NCI-H526 (cell line): ENCODE measurements around the gene TCF7L1.

Experiments used
- DNase-seq, 2 experiments: peaks; one replicate each; lab custom pipeline; 2025; lab: John Stamatoyannopoulos, UW

Gene TCF7L1

GRCh38 chr2:85230679-85231467 is 97.7 kb downstream of the TCF7L1 start:
- DNase-seq: peak in 1 of 2 experiments; percentile 14

GRCh38 chr2:85231468-85231805 is 98.2 kb downstream of the TCF7L1 start:
- no peak for DNase-seq

DNA sequence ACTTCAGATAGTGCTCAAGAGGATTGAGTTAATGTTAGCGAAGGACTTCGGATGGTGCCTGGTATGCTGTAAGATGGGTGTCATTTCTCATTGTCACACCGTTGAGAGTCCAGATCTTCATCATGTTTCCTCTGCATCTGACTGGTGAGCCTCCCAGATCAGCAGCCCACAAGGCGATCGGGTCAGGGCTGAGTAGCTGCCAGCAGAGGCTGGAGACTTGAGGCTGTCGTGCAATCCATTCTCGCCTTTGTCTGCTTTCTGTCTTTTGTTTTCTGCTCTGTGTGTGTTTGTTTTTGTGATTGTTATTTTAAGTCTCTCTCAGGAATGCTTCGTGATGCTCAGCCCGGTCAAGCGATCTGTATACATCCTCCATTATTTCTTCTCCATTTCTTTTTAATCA is 98.8 kb downstream of the TCF7L1 start:
- DNase-seq: no peak

- no peak for DNase-seq
Measured at GRCh38 chr2:85234868-85235267, 101.7 kb downstream of the TCF7L1 start.

DNA sequence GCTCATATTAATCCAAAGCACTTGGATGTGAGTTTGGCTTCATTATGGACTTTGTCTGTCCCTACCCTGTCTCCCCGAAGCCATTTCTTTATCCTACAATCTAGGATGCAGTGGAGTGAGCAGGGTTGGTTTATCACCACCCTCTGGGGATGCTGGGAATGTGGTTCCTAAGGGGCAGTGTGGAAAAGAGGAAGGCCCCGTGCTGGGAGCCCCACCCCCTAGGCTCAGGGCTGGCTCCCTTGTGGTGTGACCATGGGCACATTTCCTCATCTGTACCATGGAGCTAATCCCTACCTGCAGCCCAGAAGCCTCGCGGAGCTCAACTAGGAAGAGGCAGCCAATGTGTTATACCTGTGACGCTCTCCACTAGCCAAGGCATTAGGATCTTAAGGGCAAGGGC is 102.1 kb downstream of the TCF7L1 start:
- no peak for DNase-seq

- DNase-seq: no peak
Measured at GRCh38 chr2:85236084-85236483, 102.9 kb downstream of the TCF7L1 start.

DNA sequence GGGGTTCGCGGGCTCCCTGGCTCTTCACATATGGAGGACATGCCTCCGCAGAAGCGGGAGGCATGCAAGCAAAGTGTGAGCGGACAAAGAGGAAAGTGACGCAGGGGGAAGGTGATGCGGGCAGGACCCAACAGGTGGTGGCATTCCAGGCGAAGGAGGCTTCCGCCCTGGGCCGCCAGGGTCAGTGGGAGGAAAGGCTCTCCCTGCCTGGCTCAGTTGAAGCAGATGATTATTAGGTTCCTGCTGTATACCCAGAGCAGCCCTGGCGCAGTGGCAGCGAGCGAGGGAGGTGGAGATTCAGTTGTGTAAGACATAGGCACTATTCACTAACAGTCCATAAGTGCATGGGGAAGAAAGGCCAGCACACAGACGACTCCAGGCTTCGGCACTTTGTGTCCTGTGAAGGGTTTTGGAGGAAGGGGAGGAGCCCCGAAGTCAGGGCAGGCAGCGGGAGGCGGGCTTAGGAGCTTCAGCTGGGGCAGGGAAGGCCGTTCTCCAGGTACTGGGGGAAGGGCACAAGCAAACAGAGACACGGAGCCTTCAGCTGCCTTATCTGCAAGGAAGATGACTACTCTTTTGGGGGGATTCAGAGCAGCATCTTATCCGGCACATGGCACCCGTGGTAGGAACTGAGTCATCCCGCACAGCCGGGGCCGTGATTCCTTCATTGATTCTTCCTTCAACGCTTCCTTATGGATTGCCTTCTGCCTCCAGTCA is 104.8 kb downstream of the TCF7L1 start:
- DNase-seq: no peak

DNA sequence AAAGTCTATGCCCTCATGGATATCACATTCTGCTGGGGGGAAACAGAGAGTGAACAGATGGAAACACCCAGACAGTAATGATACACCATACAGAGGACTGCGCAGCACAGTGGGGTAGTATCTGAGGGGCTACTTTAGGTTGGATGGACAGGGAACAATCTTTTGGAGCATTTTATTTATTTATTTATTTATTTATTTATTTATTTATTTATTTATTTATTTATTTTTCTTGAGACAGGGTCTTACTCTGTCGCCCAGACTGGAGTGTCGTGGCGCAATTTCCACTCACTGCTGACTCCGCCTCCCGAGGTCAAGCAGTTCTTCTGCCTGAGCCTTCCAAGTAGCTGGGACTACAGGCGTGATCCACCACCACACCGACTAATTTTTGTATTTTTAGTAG is 105.4 kb downstream of the TCF7L1 start:
- DNase-seq: no peak

- no peak for DNase-seq
Measured at GRCh38 chr2:85239102-85239501, 105.9 kb downstream of the TCF7L1 start.

GRCh38 chr2:85240055-85240454 is 106.9 kb downstream of the TCF7L1 start:
- no peak for DNase-seq

- DNase-seq: no peak
Measured at GRCh38 chr2:85242321-85242720, 109.1 kb downstream of the TCF7L1 start.

- DNase-seq: peak in 1 of 2 experiments; percentile 34
Measured at GRCh38 chr2:85243101-85244072, 110.2 kb downstream of the TCF7L1 start.

- DNase-seq: no peak
Measured at GRCh38 chr2:85244828-85245227, 111.6 kb downstream of the TCF7L1 start.

DNA sequence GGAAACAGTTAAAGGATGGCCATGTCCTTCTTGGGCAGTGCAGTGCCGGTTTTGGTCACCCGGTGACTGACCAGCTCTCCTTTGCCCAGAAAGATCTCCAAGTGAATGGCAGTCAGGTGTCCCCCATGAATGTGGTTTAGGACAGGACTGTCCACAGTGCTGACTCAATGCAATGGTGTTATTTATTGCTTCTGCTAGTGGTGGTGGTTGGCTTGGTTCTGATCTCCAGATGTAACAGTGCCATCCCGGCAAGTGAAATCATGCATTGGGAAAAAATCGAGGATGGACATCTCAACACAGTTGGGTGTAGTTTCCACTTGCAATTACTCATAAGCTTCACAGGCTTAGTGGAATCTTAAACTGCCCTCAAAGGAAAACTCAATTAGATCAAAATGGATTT is 112.7 kb downstream of the TCF7L1 start:
- DNase-seq: no peak

- DNase-seq: no peak
Measured at GRCh38 chr2:85246348-85246747, 113.2 kb downstream of the TCF7L1 start.

DNA sequence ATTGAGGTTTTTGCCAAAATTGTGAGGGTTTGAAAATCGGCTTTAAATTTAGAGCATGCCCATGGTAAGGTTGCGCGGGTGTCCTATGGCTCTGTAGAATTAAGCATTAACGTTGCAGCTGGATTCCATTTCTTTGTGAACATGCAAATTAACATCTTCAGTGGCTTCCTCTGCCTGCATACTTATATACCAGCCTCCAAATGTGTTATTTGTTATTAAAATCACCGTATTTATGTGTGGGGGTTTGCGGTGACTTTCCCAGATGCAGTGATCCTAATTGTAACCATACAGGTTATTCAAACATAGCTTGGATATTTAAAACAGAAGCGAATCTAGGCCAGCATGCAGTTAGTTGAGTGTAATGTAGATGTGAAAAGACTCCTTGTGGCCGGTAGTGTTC is 114.4 kb downstream of the TCF7L1 start:
- DNase-seq: peak; percentile 87 to 91

GRCh38 chr2:85248773-85249509 is 115.7 kb downstream of the TCF7L1 start:
- DNase-seq: no peak

GRCh38 chr2:85250045-85250444 is 116.9 kb downstream of the TCF7L1 start:
- DNase-seq: no peak

GRCh38 chr2:85251070-85251616 is 118.0 kb downstream of the TCF7L1 start:
- no peak for DNase-seq

GRCh38 chr2:85253890-85254289 is 120.7 kb downstream of the TCF7L1 start:
- DNase-seq: no peak

DNA sequence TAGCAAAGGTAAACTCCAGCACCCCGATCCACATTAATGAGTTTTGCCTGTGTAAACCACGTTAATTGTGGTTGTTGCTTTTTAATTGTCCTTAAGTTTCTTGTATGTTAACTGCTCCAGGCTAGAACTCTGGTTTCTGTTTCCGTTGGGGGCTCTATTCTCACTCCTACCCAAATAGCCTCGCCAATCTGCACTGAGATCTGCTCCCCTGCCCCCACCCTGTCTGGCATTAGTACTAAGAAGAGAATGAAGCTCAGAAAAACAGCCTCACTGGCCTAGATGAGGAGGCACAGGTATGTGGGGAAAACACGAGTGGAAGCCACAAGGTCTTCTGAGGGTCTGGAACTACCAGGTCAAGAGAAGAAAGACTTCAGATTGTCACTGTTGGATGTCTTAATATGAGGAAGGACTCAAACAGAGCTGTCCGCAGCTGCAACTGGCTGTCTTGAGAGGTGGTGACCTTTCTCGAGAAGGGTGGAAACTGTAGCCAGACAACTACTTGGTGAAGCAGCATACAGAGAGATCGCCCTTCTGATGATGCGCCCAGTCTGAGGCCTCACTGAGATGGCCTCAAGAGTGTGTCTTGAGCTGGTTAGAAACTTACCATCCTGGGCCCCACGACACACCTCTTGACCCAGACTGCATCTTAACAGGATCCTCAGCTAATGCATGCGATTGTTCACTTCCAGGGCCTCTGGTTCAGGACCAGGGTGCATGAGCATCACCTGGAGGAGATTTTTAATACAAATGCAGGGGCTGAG is 121.5 kb downstream of the TCF7L1 start:
- no peak for DNase-seq
